ENCODE data around the gene GPN3. TPM values are rescaled to one million over a fixed set of nuclear protein-coding genes. Genes with fewer than 3 reads are reported as not detected.
"Not testable (repeated sequence)": the region's sequence is repeated elsewhere in the genome, so short reads cannot be mapped to it uniquely, and the experiment has no call there.

The GPN3 gene
- total RNA-seq, 1 experiment from 2014 or later, result 39.0 TPM

DNA sequence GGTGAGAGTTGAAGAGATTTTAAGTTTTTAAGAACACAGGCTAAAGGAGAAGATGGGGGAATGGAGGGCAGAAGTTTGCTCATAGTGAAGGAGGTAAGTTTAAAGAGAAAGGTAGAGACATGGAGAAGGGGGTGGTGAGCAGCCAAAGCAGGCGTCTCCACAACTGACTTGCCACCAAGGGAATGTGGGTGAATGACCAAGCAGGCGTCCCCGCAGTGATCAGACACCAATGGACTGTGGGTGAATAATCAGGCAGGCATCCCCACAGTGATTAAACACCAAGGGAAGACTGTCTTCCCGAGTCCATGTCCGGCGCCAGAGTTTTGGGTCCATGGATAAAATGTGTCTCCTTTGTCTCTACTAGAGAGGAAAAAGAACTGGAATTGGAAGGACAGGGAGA, 58.0 kb downstream of the GPN3 start:
- H3K36me3 ChIP-seq (ENCODE audit: control insufficient read depth, insufficient read depth, low read length); H3K4me1 Mint-ChIP-seq (ENCODE audit: low read depth, unreplicated experiment); H3K27me3 Mint-ChIP-seq (ENCODE audit: insufficient read depth, unreplicated experiment); H3K27me3 ChIP-seq (replicated peaks; ENCODE audit: control insufficient read depth, insufficient read depth, low read length); DNase-seq; H3K27ac Mint-ChIP-seq (ENCODE audit: unreplicated experiment); intact Hi-C loops (cut with micrococcal nuclease; ENCODE audit: unreplicated experiment); H3K4me1 ChIP-seq; H3K9me3 ChIP-seq; H3K36me3 Mint-ChIP-seq (ENCODE audit: insufficient read depth, unreplicated experiment); CTCF ChIA-PET; POLR2A ChIA-PET; H3K9me3 Mint-ChIP-seq (ENCODE audit: unreplicated experiment); H3K4me3 Mint-ChIP-seq (ENCODE audit: unreplicated experiment); BruUV-seq (replicated peaks); H3K4me3 ChIP-seq (ENCODE audit: low read depth, low read length): not testable (repeated sequence)

DNA sequence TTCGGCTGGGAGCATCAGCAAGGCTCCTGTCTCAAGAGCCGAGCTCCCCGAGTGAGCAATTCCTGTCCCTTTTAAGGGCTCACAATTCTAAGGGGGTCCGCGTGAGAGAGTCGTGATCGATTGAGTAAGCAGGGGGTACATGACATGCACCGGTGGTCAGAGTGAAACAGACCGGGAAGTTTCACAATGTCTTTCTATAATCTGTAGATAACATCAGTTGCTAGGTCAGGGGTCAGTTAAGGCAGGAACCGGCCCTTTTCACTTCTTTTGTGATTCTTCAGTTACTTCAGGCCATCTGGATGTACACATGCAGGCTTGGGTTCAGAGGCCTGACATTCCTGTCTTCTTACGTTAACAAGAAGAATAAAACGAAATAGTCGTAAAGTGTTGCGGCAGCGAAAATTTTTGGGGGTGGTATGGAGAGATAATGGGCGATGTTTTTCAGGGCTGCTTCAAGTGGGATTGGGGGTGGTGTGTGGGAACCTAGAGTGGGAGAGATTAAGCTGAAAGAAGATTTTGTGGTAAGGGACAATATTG, 62.9 kb downstream of the GPN3 start:
- CTCF ChIA-PET; H3K27me3 ChIP-seq (replicated peaks; ENCODE audit: control insufficient read depth, insufficient read depth, low read length); POLR2A ChIA-PET; H3K9me3 Mint-ChIP-seq (ENCODE audit: unreplicated experiment); H3K9me3 ChIP-seq; H3K4me3 ChIP-seq (ENCODE audit: low read depth, low read length); H3K36me3 ChIP-seq (ENCODE audit: control insufficient read depth, insufficient read depth, low read length); H3K4me3 Mint-ChIP-seq (ENCODE audit: unreplicated experiment); H3K27me3 Mint-ChIP-seq (ENCODE audit: insufficient read depth, unreplicated experiment); H3K4me1 Mint-ChIP-seq (ENCODE audit: low read depth, unreplicated experiment); intact Hi-C loops (cut with micrococcal nuclease; ENCODE audit: unreplicated experiment); BruUV-seq (replicated peaks); H3K27ac Mint-ChIP-seq (ENCODE audit: unreplicated experiment); H3K4me1 ChIP-seq; DNase-seq: not testable (repeated sequence)
- H3K36me3 Mint-ChIP-seq (ENCODE audit: insufficient read depth, unreplicated experiment), result peaks cover 16% of the 10 kb centered on the region

DNA sequence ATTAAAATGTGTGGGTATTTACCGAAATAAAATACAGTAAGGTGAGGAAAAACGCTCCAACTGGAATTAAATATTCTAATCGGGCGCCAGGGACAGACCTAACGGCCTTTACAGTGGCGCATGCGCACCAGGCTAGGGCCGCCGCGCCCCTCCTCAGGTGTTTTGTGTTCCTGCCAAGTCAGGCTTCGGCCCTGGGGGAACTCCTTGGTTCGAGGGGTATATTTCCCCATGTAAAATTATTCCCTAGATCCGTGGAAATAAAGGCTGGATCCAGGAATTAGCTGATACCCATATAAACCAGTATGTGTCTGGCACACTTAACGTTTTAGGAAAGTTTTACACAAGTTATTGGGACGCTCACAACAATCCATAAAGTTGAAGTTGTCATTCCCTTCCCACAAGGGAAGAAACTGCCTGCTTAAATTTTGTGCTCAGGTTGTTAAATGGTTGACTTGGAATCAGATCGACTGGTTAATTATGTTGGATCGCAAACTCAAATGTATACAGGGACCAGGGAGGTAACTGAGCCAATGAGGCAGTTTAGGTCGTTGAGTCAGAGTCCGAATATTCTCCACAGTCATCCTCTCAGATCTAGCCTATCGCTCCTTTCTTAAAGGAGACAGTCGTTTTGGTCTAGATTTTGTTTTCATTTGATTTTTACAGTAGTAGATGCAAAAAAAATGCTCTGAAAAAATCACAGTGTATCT, 63.9 kb downstream of the GPN3 start:
- no peaks in the 10 kb centered on the region for H3K27me3 ChIP-seq (replicated peaks; ENCODE audit: control insufficient read depth, insufficient read depth, low read length)
- H3K36me3 ChIP-seq (ENCODE audit: control insufficient read depth, insufficient read depth, low read length), result no peaks in the 10 kb centered on the region; the same call in none of the 2 replicates
- H3K9me3 ChIP-seq, result no peaks in the 10 kb centered on the region
- ChIA-PET CTCF (no interaction called here), POLR2A (no interaction called here)
- peak; percentile 82 to 83 for DNase-seq
- Mint-ChIP-seq H3K4me3 (ENCODE audit: unreplicated experiment) (peak overlapping the region; percentile 97), H3K36me3 (ENCODE audit: insufficient read depth, unreplicated experiment) (peaks cover 25% of the 10 kb centered on the region), H3K4me1 (ENCODE audit: low read depth, unreplicated experiment) (no peaks in the 10 kb centered on the region), H3K27me3 (ENCODE audit: insufficient read depth, unreplicated experiment) (no peaks in the 10 kb centered on the region), H3K27ac (ENCODE audit: unreplicated experiment) (peak overlapping the region; percentile 99), H3K9me3 (ENCODE audit: unreplicated experiment) (no peaks in the 10 kb centered on the region)
- TSS peak; percentile 89 for BruUV-seq (replicated peaks)
- TF ChIP-seq, protein P1, sequence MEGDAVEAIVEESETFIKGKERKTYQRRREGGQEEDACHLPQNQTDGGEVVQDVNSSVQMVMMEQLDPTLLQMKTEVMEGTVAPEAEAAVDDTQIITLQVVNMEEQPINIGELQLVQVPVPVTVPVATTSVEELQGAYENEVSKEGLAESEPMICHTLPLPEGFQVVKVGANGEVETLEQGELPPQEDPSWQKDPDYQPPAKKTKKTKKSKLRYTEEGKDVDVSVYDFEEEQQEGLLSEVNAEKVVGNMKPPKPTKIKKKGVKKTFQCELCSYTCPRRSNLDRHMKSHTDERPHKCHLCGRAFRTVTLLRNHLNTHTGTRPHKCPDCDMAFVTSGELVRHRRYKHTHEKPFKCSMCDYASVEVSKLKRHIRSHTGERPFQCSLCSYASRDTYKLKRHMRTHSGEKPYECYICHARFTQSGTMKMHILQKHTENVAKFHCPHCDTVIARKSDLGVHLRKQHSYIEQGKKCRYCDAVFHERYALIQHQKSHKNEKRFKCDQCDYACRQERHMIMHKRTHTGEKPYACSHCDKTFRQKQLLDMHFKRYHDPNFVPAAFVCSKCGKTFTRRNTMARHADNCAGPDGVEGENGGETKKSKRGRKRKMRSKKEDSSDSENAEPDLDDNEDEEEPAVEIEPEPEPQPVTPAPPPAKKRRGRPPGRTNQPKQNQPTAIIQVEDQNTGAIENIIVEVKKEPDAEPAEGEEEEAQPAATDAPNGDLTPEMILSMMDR (IDR thresholded peaks at IDR 0.05; ENCODE audit: insufficient read depth in 1 of 2, low read depth in 1 of 2, low read length in 1 of 2, severe bottlenecking in 1 of 2, unreplicated experiment in 1 of 2), result no peak
- H3K4me1 ChIP-seq, result peaks cover 4% of the 10 kb centered on the region; the same call in 1 of the 2 replicates
- H3K4me3 ChIP-seq (ENCODE audit: low read depth, low read length), result peak overlapping the region; percentile 62
- intact Hi-C loops (cut with micrococcal nuclease; ENCODE audit: unreplicated experiment), result loop anchor here (1.0 kb wide), 1 partner anchor 27 kb away; no protein-coding TSS in a partner anchor

Data from Caco-2 (cell line).